ENCODE results near the gene LHX8.

- TF ChIP-seq MXI1 (IDR thresholded peaks at IDR 0.05; ENCODE audit: low read depth, low read length) (no peak), EZH2phosphoT487 (IDR thresholded peaks at IDR 0.05; ENCODE audit: borderline replicate concordance, low read depth) (no peak), CTCF (IDR thresholded peaks at IDR 0.05) (no peak), SIN3A (IDR thresholded peaks at IDR 0.05; ENCODE audit: borderline replicate concordance, low read depth, low read length) (no peak), YY1 (IDR thresholded peaks at IDR 0.05; ENCODE audit: low read depth) (no peak), NFIC (IDR thresholded peaks at IDR 0.05; ENCODE audit: borderline replicate concordance) (no peak), RFX5 (IDR thresholded peaks at IDR 0.05; ENCODE audit: low read length) (no peak), TEAD4 (IDR thresholded peaks at IDR 0.05; ENCODE audit: borderline replicate concordance, insufficient read depth) (no peak), MAX (IDR thresholded peaks at IDR 0.05; ENCODE audit: low read depth) (no peak), TAF1 (IDR thresholded peaks at IDR 0.05; ENCODE audit: borderline replicate concordance, low read depth, low read length) (no peak), TCF12 (IDR thresholded peaks at IDR 0.05) (no peak)
Measured at GRCh38 chr1:75159154-75159553, 25.0 kb downstream of the LHX8 start.
